Stimulated activated CD4-positive, alpha-beta T cell treated with anti-CD3 and anti-CD28 coated beads, TNF-alpha, amount 100 ng/mL, for 24 hours (primary cell): ENCODE data around the gene SLC4A3.
A peak's percentile ranks its signal among the peaks of the same experiment; 100 is the strongest.
"Not testable (repeated sequence)": the region's sequence is repeated elsewhere in the genome, so short reads cannot be mapped to it uniquely, and the experiment has no call there.

Source experiments
- DNase-seq, 3 experiments: peaks; one replicate each; pipeline ENCODE4 v3.0.0-alpha.2; 2020; ENCODE audit warnings: low read depth in 3 of 3

The SLC4A3 gene

DNA sequence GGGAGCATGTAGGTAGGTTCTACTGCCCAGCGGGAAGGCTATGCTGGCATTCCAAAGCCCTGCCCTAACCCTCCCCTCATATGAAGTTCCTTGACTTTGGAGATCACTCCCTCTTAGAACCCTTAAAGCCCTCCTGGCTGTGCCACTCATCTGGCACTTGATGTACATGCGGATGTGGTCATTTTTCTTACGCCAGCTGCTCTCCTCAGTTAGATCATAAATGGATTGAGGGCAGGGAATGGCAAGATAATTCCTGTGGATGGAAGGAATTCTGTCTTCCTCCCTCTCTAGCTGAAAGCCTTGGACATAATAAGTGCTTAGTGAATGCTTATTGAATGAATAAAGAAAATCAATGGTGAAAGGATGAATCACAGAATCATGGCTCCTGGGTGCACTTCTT, 51.6 kb downstream of the SLC4A3 start:
- no peak for DNase-seq

DNA sequence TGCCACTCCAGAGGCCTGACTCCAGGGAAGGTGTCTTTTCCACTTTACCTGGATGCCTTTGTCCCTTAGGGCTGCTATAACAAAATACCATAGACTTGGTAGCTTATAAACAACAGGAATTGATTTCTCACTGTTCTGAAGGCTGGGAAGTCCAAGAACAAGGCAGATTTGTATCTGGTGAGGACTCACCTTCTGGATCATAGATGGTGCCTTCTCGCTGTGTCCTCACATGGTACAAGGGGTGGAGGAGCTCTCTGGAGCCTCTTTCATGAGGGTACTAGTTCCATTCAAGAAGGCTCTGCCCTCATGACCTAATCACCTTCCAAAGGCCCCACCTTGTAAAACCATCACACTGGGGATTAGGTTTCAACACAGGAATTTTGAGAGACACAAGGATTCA, 52.1 kb downstream of the SLC4A3 start:
- DNase-seq, result no peak

DNA sequence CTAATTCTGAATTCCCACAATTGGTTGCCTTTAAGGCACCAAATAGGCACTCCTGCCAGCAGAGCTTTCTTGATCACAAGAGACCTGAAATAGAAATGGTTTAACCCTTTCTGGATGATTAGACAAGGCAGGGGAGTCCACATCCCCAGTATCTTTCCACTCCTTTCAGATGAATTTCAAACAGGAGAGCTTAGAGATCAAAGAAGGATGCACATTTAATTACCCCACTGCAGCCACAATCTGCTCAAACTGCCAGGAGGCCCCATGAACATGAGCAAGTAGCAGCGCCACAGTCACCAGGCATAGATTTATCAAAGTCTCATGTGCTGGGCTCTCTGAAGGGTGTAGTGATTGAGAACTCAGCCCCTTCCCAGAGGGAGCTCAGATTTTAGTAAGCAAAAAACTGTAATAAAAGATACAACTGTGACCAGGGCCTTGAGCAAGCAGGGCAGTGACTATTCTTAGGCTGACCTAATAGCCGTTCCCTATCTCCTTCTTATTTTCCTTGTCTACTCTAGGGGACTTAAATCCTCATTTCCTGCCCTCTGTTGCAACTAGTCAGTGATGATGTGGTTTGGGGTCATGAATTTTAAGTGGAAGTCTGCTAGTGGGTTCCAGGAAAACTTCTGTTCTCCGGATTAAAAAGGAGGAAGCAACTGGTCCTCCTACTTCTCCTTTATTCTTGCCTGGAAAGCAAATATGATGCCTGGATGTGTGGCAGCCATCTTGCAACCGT, 53.7 kb downstream of the SLC4A3 start:
- DNase-seq, result no peak

DNA sequence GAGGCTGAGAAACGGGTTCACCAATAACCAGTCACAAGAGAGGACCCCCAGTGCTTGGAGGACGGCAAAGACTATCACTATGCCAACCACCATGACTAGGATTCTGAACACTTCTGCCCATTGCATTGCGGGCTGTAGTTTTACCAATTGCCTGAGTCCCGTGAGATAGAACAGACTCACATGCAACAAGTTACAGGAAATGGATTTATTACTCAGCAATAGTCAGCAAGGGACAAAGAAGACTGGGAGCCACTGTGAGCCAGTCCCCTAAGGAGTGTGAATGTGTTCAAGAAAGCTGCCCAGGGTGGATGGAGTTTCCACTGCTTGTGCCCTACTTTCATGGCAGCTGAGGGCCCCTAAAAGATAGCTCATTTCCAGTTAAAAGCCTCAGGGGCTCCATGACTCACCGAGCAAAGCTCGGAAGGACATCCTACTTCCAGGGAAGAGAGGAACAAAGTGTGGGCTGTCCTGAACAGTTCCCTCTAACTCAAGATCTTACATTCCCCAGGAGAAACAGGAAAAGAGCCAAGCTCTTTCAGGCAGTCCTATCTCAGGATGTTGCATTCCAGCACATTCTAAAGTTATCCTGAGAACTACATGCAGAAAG, 54.4 kb downstream of the SLC4A3 start:
- DNase-seq, result no peak

DNA sequence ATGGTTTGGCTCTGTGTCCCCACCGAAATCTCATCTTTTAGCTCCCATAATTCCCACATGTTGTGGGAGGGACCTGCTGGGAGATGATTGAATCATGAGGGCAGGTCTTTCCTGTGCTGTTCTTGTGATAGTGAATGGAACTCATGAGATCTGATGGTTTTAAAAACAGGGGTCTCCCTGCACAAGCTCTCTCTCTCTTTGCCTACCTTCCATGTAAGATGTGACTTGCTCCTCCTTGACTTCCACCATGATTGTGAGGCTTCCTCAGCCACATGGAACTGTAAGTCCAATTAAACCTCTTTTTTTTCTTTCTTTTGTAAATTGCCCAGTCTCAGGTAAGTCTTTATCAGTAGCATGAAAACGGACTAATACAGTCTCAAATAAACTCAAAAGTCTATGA, 56.0 kb downstream of the SLC4A3 start:
- not testable (repeated sequence) for DNase-seq

DNA sequence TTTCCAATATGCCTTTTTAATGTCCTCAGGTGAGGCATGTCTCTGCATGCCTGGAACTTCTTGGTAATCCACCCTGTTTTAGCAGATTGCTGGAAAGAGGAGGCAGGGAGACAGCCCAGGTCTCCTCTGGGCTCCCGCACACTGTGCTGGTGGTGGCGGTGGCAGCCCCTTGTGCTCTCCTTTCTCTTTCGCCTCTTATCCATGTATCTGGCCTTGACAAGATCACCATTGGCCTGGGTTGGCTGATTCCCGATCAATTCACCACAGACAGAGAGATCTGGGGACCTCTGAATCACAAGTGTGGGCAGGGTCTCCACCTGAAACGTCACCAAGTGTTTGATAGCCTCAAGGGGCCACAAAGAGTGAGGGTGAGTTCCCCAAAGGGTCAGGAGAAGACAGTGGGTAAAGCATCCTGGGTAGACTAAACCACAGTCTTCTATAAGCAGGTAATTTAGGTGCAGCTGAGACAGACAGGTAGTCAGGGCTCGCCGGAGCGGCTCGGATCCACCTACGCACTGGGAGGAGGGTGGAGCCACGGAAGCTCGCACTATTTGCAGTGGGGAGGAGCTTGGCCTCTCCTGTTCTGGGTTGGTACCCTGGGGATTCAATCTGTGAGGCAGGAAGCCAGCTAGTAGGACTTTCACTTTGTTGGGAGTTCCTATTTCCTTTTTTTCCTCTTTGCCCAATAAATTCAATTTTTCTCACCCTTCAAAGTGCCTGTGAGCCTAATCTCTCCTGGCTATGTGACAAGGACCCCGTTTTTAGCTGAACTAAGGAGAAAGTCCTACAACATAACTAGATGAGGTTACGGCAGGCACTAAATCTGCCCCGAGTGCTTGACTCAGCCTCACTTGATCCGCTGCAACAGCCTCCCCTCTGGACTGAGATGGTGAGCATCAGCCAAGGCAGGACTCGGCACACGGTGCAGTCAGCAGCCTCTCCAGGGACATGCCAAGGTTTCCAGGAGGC, 57.6 kb downstream of the SLC4A3 start:
- DNase-seq, result peak; percentile 13 to 59 (median 15)

DNA sequence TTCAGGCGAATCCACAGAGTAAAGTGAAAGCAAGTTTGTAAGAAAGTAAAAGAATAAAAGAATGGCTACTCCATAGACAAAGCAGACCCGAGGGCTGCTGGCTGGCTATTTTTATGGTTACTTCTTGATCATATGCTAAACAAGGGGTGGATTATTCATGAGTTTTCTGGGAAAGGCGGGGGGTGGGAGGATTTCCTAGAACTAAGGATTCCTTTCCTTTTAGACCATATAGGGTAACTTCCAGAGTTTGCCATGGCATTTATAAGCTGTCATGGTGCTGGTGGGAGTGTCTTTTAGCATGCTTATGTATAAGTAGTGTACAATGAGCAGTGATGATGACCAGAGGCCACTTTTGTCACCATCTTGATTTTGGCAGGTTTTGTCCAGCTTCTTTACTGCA, 59.8 kb downstream of the SLC4A3 start:
- DNase-seq, result no peak

DNA sequence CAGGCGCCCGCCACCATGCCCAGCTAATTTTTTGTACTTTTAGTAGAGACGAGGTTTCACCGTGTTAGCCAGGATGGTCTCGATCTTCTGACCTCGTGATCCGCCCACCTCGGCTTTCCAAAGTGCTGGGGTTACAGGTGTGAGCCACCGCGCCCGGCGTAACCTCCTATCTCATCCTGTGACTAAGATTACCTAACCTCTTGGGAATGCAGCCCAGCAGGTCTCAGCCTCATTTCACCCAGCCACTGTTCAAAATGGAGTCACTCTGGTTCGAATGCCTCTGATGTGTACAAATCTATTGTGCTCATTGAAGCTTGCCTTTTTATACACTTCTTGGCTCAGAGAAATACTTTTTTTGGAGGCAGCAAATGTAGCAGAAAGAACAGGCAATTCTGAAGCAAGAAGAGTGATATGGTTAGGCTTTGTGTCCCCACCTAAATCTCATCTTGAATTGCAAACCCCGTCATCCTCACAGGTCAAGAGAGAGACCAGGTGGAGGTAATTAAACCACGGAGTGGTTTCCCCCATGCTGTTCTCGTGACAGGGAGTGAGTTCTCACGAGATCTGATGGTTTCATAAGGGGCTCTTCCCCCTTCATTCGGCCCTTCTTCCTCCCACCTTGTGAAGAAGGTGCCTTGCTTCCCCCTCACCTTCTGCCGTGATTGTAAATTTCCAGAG, 60.6 kb downstream of the SLC4A3 start:
- DNase-seq, result no peak

DNA sequence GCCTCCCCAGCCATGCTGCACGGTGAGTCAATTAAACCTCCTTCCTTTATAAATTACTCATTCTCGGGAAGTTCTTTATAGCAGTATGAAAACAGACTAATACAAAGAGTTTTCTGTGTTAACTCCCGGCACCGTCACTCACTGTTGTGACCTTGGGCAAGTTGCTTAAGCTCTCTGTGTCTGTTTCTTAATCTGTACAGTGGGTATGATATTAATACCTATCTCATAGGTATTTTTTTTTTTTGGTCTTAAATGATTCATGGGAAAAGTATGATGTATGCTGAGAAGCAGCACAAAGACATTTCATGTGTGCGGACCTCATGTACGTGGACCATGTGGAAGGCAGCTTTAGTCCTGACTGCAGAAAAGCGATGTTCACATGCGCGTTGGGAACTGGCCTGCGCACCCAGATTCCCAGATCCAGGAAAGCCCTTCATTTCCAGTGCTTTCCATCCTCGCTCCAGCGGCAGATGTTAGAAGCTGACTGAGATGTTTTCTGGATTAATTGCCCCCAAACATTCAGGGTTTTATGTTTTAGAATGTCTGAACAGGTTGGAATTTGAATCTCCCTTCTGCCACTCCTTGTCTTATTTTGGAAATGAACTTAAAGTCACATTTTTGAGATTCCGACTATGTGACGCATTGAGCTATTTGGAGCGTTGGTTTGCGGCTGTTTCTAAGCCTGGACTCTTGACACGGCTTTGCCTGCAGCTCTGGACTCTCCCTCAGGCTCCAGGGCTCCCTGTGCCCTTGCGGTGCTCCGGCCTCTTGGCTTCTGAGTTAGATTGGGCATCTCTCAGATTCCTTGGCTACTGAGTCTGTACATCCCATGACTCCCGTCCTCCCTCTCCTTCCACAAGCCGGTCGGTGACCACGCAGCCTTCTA, 61.4 kb downstream of the SLC4A3 start:
- no peak for DNase-seq

DNA sequence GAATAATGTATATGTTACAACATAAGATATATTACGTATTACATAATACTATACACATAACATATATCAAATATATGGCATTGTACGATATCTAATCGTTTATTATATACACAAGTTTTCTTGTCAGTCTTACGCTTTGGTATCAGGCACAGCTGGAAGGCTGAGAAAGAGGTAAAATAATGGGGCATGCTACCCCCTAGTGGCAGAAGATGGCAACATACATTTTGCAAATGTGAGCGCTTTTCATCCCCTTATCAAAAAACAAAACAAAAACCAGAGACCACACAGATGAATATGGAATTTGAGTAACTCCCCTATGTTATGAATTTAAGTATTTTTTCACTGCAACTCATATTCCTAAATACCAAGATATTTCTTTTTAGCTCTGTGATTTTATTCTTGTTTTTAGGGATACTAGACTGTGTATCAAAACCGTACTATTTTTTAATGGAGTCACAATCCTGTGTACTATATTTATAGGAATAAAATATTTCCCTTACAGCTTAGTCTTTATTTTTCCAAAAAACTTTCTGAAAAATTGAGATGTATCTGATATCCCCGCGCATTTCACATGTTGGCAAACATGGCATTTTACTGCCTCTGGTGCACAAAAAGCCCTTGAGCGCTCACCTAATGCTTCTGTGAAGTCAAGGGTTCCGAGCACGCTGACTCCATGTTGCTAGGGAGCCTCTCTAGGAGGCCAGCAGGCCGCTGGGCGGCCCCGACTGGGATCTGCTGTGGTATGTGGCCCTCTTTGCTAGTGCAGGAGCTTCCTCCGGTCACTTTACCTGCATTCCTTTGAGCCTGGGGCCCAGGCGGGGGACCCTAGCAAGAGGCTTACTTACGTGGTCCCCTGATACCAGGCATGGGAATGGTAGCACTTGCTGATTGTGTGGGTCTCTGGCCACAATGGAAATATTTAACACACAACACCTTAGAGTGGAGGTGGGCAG, 62.5 kb downstream of the SLC4A3 start:
- DNase-seq, result peak in 1 of 3 experiments; percentile 16

DNA sequence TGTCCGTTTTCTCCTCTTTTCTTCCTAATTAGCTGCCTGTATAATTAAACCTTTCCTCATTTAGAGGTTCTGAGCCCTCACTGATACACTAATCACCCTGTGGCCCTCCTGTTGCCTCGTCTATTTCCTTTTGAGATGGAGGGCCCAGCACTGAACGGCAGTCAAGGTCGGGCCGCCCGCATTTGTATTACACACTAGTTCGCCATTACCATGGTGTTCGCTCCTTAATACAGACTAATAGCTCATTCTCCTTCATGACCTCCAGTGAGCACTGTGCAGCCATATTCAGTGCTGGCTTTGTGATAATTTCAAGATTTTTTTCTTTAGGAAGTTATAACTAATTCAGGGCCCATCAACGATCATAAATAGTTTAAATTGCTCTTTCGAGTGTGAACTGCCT, 64.1 kb downstream of the SLC4A3 start:
- no peak for DNase-seq
